ENCODE results near the gene AP4B1. TPM values are rescaled to one million over a fixed set of nuclear protein-coding genes. Genes with fewer than 3 reads are reported as not detected.
A peak's percentile ranks its signal among the peaks of the same experiment; 100 is the strongest.

AP4B1 gene
- total RNA-seq, 1 experiment from 2014 or later = 14.2 TPM

GRCh38 chr1:113905435-113905861 lies 849 bp upstream of the AP4B1 start (continued):
- TF ChIP-seq, protein P1, sequence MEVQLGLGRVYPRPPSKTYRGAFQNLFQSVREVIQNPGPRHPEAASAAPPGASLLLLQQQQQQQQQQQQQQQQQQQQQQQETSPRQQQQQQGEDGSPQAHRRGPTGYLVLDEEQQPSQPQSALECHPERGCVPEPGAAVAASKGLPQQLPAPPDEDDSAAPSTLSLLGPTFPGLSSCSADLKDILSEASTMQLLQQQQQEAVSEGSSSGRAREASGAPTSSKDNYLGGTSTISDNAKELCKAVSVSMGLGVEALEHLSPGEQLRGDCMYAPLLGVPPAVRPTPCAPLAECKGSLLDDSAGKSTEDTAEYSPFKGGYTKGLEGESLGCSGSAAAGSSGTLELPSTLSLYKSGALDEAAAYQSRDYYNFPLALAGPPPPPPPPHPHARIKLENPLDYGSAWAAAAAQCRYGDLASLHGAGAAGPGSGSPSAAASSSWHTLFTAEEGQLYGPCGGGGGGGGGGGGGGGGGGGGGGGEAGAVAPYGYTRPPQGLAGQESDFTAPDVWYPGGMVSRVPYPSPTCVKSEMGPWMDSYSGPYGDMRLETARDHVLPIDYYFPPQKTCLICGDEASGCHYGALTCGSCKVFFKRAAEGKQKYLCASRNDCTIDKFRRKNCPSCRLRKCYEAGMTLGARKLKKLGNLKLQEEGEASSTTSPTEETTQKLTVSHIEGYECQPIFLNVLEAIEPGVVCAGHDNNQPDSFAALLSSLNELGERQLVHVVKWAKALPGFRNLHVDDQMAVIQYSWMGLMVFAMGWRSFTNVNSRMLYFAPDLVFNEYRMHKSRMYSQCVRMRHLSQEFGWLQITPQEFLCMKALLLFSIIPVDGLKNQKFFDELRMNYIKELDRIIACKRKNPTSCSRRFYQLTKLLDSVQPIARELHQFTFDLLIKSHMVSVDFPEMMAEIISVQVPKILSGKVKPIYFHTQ (CRISPR knock-in tag; IDR thresholded peaks at IDR 0.05) = no peak
- TF ChIP-seq ZNF317 (CRISPR knock-in tag; IDR thresholded peaks at IDR 0.05; ENCODE audit: borderline replicate concordance, low read depth) (no peak), CTCF (IDR thresholded peaks at IDR 0.05) (no peak), TEAD4 (CRISPR knock-in tag; IDR thresholded peaks at IDR 0.05) (no peak), ZNF121 (CRISPR knock-in tag; IDR thresholded peaks at IDR 0.05) (peak; percentile 48; the same call in 1 of the 2 replicates), ZNF512 (CRISPR knock-in tag; IDR thresholded peaks at IDR 0.05; ENCODE audit: borderline replicate concordance) (peak; percentile 92), ZNF263 (CRISPR knock-in tag; IDR thresholded peaks at IDR 0.05; ENCODE audit: low read depth) (no peak)

GRCh38 chr1:113904293-113904673 lies 316 bp downstream of the AP4B1 start:
- H3K9me3 Mint-ChIP-seq = no peaks in the 10 kb centered on the region
- ChIA-PET POLR2A (interaction anchor here (0.6 to 2.5 kb wide), 2 partner anchors 25 to 148 kb away, joined by 3 to 23 read pairs; partner anchors contain the start of gene HIPK1), CTCF (interaction anchor here (0.6 to 2.5 kb wide), 9 partner anchors 26 to 569 kb away, joined by 3 to 19 read pairs (median 4); partner anchors contain the start of genes HIPK1 and RSBN1)
- TF ChIP-seq ZMAT4 (CRISPR knock-in tag; IDR thresholded peaks at IDR 0.05) (no peak), ETV6 (CRISPR knock-in tag; IDR thresholded peaks at IDR 0.05) (0 out of 2 replicates have a peak, but pooled peaks have one; percentile 4)
- H3K4me1 Mint-ChIP-seq = peaks cover 7% of the 10 kb centered on the region
- DNase-seq (ENCODE audit: low spot score) = peak; percentile 36
- peak overlapping the region; percentile 95 for H3K4me3 Mint-ChIP-seq
- no peaks in the 10 kb centered on the region for H3K27me3 Mint-ChIP-seq (ENCODE audit: low read depth)
- H3K36me3 Mint-ChIP-seq = peaks cover 15% of the 10 kb centered on the region
- H3K27ac Mint-ChIP-seq = peak overlapping the region; percentile 94
- ATAC-seq = peak; percentile 10

- DNase-seq (ENCODE audit: low spot score) (no peak), ATAC-seq (no peak)
- POLR2A ChIA-PET = interaction anchor here (0.6 to 2.5 kb wide), 2 partner anchors 26 to 148 kb away, joined by 3 to 23 read pairs; partner anchors contain the start of gene HIPK1
- peak overlapping the region; percentile 95 for H3K4me3 Mint-ChIP-seq
- CTCF ChIA-PET = interaction anchor here (0.9 to 2.5 kb wide), 8 partner anchors 27 to 146 kb away, joined by 3 to 19 read pairs (median 4); partner anchors contain the start of genes HIPK1 and RSBN1
- TF ChIP-seq E2F5 (CRISPR knock-in tag; IDR thresholded peaks at IDR 0.05) = no peak
- TF ChIP-seq FOXJ3 (CRISPR knock-in tag; IDR thresholded peaks at IDR 0.05; ENCODE audit: borderline replicate concordance) = no peak
- no peak for TF ChIP-seq SMAD4 (CRISPR knock-in tag; IDR thresholded peaks at IDR 0.05)
- no peak for TF ChIP-seq ZSCAN18 (CRISPR knock-in tag; IDR thresholded peaks at IDR 0.05)
- no peak for TF ChIP-seq STAT6 (CRISPR knock-in tag; conservative IDR thresholded peaks at IDR 0.05; ENCODE audit: low read depth)
- no peak for TF ChIP-seq ZBTB21 (CRISPR knock-in tag; IDR thresholded peaks at IDR 0.05; ENCODE audit: borderline replicate concordance)
- peaks cover 7% of the 10 kb centered on the region for H3K4me1 Mint-ChIP-seq
- H3K9me3 Mint-ChIP-seq = no peaks in the 10 kb centered on the region
- H3K36me3 Mint-ChIP-seq = peaks cover 16% of the 10 kb centered on the region
- peak overlapping the region; percentile 94 for H3K27ac Mint-ChIP-seq
- H3K27me3 Mint-ChIP-seq (ENCODE audit: low read depth) = no peaks in the 10 kb centered on the region
Observed at GRCh38 chr1:113903501-113904292, 902 bp downstream of the AP4B1 start.
